ENCODE data around the gene COASY.
"Not testable (repeated sequence)": the region's sequence is repeated elsewhere in the genome, so short reads cannot be mapped to it uniquely, and the experiment has no call there.

The COASY gene

DNA sequence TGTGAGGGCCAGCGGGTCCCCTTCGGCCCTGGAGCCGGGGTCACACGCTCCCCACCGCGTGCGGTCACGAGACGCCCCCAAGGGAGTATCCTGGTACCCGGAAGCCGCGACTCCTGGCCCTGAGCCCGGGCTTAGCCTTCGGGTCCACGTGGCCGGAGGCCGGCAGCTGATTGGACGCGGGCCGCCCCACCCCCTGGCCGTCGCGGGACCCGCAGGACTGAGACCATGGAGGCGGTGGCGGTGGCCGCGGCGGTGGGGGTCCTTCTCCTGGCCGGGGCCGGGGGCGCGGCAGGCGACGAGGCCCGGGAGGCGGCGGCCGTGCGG is 25.9 kb upstream of the COASY start, which contains the start of gene NAGLU:
NAGLU (plus strand) TSS at position 194 of the 324 bp plus-strand sequence; CDS start at position 226, 32 bp downstream.
- peaks cover 31% of the 10 kb centered on the region for H3K4me1 ChIP-seq (ENCODE audit: control insufficient read depth, insufficient read depth, low read length)
- peak within 1 kb of the TSS; percentile 80 for H3K9ac ChIP-seq (ENCODE audit: low read length)
- peak within 1 kb of the TSS; percentile 57 for H3K4me3 ChIP-seq (ENCODE audit: low read length)
- H3K9me3 ChIP-seq (ENCODE audit: control insufficient read depth, low read length) = no peaks in the 10 kb centered on the region
- H3K36me3 ChIP-seq (ENCODE audit: control insufficient read depth, insufficient read depth, low read length) = no peaks in the 10 kb centered on the region
- no peaks in the 10 kb centered on the region for H3K27me3 ChIP-seq (ENCODE audit: control insufficient read depth, insufficient read depth, low read length)

DNA sequence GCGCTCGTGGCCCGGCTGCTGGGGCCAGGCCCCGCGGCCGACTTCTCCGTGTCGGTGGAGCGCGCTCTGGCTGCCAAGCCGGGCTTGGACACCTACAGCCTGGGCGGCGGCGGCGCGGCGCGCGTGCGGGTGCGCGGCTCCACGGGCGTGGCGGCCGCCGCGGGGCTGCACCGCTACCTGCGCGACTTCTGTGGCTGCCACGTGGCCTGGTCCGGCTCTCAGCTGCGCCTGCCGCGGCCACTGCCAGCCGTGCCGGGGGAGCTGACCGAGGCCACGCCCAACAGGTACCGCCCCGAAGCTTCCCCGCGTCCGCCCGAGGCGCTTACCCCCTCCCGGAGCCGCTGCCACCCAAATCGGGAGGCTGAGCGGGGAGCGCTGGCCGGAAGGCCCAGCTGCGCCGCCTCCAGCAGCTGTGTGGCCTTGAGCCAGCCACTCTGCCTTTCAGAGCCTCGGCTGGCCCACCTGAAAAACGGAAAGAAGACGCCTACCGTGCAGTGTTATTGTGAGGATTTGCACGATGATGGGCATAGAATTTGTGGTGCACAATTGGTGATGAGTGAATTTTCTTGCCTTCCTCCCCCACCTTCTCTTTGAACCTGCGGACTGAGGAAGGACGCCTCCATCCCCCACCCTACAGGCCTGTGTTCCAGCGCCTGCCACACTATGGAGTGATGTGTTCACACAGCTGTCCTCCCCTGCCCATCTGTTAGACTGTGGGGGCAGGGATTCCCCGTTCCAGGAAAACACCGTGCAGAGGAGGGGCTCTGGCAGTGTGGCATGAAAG is 25.4 kb upstream of the COASY start:
- Histone ChIP-seq H3K4me3 (ENCODE audit: low read length) (peak overlapping the region; percentile 31), H3K4me1 (ENCODE audit: control insufficient read depth, insufficient read depth, low read length) (peaks cover 31% of the 10 kb centered on the region), H3K9me3 (ENCODE audit: control insufficient read depth, low read length) (no peaks in the 10 kb centered on the region), H3K36me3 (ENCODE audit: control insufficient read depth, insufficient read depth, low read length) (no peaks in the 10 kb centered on the region), H3K9ac (ENCODE audit: low read length) (peak overlapping the region; percentile 80), H3K27me3 (ENCODE audit: control insufficient read depth, insufficient read depth, low read length) (no peaks in the 10 kb centered on the region)

DNA sequence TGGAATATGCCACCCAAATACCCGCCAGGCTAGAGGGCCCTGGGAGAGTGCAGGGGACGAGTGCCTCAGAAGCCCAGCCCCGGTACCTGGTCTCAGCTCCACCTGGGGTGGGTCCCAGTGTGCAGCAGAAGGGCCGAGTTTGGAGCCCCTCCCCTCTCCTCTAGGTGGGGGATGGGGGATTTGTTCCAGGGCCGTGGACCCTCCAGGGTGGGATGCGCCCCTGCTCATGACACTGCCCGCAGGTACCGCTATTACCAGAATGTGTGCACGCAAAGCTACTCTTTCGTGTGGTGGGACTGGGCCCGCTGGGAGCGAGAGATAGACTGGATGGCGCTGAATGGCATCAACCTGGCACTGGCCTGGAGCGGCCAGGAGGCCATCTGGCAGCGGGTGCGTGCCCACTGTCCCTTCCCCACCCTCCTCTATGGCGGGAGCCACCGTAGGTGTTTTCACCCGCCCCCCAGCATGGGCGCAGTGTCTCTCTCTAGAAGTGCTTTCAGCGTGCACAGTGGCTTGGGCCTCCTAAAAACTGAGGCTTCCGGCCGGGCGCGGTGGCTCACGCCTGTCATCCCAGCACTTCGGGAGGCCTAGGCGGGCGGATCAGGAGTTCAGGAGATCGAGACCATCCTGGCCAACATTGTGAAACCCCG is 24.7 kb upstream of the COASY start:
- Histone ChIP-seq H3K9ac (ENCODE audit: low read length) (peak overlapping the region; percentile 49), H3K4me1 (ENCODE audit: control insufficient read depth, insufficient read depth, low read length) (peaks cover 36% of the 10 kb centered on the region), H3K9me3 (ENCODE audit: control insufficient read depth, low read length) (no peaks in the 10 kb centered on the region), H3K36me3 (ENCODE audit: control insufficient read depth, insufficient read depth, low read length) (no peaks in the 10 kb centered on the region), H3K4me3 (ENCODE audit: low read length) (peak overlapping the region; percentile 31), H3K27me3 (ENCODE audit: control insufficient read depth, insufficient read depth, low read length) (no peaks in the 10 kb centered on the region)

GRCh38 chr17:42537826-42538451 is 24.0 kb upstream of the COASY start:
- no peak overlapping the region for H3K9ac ChIP-seq (ENCODE audit: low read length)
- H3K27me3 ChIP-seq (ENCODE audit: control insufficient read depth, insufficient read depth, low read length) = no peaks in the 10 kb centered on the region
- H3K4me1 ChIP-seq (ENCODE audit: control insufficient read depth, insufficient read depth, low read length) = peaks cover 42% of the 10 kb centered on the region
- H3K36me3 ChIP-seq (ENCODE audit: control insufficient read depth, insufficient read depth, low read length) = no peaks in the 10 kb centered on the region
- H3K4me3 ChIP-seq (ENCODE audit: low read length) = no peak overlapping the region
- H3K9me3 ChIP-seq (ENCODE audit: control insufficient read depth, low read length) = no peaks in the 10 kb centered on the region

DNA sequence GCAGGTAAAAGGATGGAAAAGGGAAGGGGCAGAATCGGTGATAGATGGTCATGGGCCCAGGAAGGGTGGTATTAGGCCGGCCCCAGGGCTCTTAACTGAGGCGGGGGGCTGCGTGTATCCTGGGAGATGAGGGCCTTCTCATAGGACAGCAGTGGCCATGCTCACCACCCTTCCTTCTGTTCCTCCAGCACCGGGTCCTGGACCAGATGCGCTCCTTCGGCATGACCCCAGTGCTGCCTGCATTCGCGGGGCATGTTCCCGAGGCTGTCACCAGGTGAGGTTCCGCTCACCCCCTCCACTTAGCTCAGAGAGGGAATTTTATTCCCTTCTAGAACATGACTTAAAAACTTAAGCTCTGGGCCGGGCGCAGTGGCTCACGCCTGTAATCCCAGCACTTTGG is 23.5 kb upstream of the COASY start:
- H3K4me1 ChIP-seq (ENCODE audit: control insufficient read depth, insufficient read depth, low read length) = peaks cover 42% of the 10 kb centered on the region
- no peaks in the 10 kb centered on the region for H3K9me3 ChIP-seq (ENCODE audit: control insufficient read depth, low read length)
- H3K4me3 ChIP-seq (ENCODE audit: low read length) = no peak overlapping the region
- no peak overlapping the region for H3K9ac ChIP-seq (ENCODE audit: low read length)
- no peaks in the 10 kb centered on the region for H3K36me3 ChIP-seq (ENCODE audit: control insufficient read depth, insufficient read depth, low read length)
- no peaks in the 10 kb centered on the region for H3K27me3 ChIP-seq (ENCODE audit: control insufficient read depth, insufficient read depth, low read length)

DNA sequence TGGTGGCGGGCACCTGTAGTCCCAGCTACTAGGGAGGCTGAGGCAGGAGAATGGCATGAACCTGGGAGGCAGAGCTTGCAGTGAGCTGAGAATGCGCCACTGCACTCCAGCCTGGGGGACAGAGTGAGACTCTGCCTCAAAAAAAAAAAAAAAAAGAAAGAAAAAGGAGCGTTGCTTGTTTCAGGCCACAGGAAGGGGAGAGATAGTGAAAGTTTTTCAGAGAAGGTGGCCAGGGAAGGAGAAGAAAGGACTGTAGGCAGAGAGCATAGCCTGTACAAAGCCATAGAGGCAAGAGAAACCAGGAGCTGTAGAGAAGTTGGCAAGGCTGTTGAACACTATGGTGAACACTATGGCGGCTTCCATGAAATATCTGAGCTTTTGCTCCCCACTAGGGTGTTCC is 21.4 kb upstream of the COASY start:
- not testable (repeated sequence) for H3K4me3 ChIP-seq (ENCODE audit: low read length); H3K9me3 ChIP-seq (ENCODE audit: control insufficient read depth, low read length); H3K36me3 ChIP-seq (ENCODE audit: control insufficient read depth, insufficient read depth, low read length); H3K27me3 ChIP-seq (ENCODE audit: control insufficient read depth, insufficient read depth, low read length); H3K9ac ChIP-seq (ENCODE audit: low read length)
- H3K4me1 ChIP-seq (ENCODE audit: control insufficient read depth, insufficient read depth, low read length) = peaks cover 35% of the 10 kb centered on the region

DNA sequence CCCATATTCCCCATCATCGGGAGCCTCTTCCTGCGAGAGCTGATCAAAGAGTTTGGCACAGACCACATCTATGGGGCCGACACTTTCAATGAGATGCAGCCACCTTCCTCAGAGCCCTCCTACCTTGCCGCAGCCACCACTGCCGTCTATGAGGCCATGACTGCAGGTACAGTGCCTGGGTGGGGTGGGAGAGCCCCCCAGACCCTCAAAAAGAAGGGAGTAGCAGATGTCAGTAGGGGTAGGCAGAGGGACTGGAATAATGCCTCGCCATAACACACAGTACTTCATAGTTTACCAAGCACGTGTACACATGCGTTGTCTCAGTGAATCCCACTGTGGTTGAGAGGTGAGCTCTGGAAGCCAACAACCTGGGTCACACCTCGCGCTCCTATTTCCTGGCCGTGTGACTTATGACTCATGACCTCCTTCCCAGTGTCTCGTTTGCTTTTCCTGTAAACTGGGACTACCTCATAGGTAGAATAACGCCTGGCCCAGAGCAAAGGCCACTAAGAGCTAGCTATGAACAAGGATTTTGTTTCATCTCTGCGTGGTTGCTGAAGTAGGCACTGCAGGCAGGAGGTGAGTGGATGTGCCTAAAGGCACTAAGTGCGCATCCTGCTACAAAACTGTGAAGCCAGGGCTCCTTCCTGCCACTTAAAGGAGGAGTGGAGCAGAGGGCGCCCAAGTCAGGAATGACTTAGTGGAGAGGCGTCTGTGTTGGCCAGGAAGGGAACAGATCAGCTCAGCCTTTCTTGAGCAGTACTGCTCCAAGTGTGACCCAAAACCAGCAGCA is 20.7 kb upstream of the COASY start:
- Histone ChIP-seq H3K9me3 (ENCODE audit: control insufficient read depth, low read length) (no peaks in the 10 kb centered on the region), H3K27me3 (ENCODE audit: control insufficient read depth, insufficient read depth, low read length) (no peaks in the 10 kb centered on the region), H3K4me1 (ENCODE audit: control insufficient read depth, insufficient read depth, low read length) (peaks cover 31% of the 10 kb centered on the region), H3K36me3 (ENCODE audit: control insufficient read depth, insufficient read depth, low read length) (no peaks in the 10 kb centered on the region), H3K9ac (ENCODE audit: low read length) (peak overlapping the region; percentile 49), H3K4me3 (ENCODE audit: low read length) (no peak overlapping the region)

DNA sequence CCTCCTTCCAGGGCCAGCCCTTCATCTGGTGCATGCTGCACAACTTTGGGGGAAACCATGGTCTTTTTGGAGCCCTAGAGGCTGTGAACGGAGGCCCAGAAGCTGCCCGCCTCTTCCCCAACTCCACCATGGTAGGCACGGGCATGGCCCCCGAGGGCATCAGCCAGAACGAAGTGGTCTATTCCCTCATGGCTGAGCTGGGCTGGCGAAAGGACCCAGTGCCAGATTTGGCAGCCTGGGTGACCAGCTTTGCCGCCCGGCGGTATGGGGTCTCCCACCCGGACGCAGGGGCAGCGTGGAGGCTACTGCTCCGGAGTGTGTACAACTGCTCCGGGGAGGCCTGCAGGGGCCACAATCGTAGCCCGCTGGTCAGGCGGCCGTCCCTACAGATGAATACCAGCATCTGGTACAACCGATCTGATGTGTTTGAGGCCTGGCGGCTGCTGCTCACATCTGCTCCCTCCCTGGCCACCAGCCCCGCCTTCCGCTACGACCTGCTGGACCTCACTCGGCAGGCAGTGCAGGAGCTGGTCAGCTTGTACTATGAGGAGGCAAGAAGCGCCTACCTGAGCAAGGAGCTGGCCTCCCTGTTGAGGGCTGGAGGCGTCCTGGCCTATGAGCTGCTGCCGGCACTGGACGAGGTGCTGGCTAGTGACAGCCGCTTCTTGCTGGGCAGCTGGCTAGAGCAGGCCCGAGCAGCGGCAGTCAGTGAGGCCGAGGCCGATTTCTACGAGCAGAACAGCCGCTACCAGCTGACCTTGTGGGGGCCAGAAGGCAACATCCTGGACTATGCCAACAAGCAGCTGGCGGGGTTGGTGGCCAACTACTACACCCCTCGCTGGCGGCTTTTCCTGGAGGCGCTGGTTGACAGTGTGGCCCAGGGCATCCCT is 18.5 kb upstream of the COASY start:
- no peaks in the 10 kb centered on the region for H3K36me3 ChIP-seq (ENCODE audit: control insufficient read depth, insufficient read depth, low read length)
- H3K4me3 ChIP-seq (ENCODE audit: low read length) = no peak overlapping the region
- H3K9ac ChIP-seq (ENCODE audit: low read length) = no peak overlapping the region
- peaks cover 28% of the 10 kb centered on the region for H3K4me1 ChIP-seq (ENCODE audit: control insufficient read depth, insufficient read depth, low read length)
- no peaks in the 10 kb centered on the region for H3K27me3 ChIP-seq (ENCODE audit: control insufficient read depth, insufficient read depth, low read length)
- no peaks in the 10 kb centered on the region for H3K9me3 ChIP-seq (ENCODE audit: control insufficient read depth, low read length)

DNA sequence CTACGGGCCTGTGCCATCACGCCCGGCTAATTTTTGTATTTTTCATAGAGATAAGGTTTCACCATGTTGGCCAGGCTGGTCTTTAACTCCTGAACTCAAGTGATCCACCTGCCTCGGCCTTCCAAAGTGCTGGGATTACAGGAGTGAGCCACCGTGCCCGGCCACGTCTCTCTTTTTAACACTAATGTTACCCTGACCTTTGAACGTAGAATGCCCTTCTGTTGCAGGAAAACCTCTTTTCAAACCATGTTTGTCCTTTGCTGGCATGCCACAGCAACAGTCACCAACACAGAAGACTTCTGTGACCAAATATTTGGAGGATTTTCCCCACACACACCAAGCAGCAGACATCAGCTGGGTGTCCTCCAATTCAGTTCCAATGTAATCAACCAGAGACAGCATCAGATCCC is 17.1 kb upstream of the COASY start:
- Histone ChIP-seq H3K4me3 (ENCODE audit: low read length) (no peak overlapping the region), H3K36me3 (ENCODE audit: control insufficient read depth, insufficient read depth, low read length) (no peaks in the 10 kb centered on the region), H3K4me1 (ENCODE audit: control insufficient read depth, insufficient read depth, low read length) (peaks cover 37% of the 10 kb centered on the region), H3K9me3 (ENCODE audit: control insufficient read depth, low read length) (no peaks in the 10 kb centered on the region), H3K9ac (ENCODE audit: low read length) (no peak overlapping the region), H3K27me3 (ENCODE audit: control insufficient read depth, insufficient read depth, low read length) (no peaks in the 10 kb centered on the region)

DNA sequence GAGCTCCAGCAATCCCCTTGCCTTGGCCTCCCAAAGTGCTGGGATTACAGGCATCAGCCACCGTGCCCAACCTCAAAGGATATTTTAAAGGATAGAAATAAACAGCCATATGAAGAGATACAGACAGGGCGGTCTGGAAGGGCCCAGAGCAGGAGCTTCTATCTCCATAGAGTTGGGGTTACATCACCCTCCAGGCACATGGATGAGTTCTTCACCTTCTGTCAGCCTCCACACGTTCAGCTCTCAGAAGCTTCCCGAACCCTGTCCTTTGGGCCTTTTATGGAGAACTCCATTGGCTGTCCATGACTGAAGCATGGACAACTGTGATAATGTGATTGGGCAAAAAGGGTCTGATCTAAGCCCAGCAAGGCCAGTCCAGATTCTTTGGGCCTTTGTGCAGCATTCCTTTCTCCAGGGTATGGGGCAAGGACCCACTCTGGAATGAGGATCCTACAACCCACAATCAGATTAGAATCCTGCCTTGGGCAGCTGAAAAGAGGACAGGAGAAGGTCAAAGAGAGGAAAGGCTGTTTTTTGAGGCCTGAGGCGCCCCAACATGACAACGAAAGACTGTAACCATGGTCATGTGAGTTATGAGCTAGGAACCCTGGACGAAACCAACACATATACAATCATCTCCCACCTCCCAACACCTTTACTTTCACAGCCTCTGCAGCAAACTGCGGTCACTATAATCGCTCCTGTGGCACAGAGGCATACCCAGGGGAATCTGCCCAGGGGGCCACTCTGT is 16.0 kb upstream of the COASY start:
- H3K27me3 ChIP-seq (ENCODE audit: control insufficient read depth, insufficient read depth, low read length); H3K36me3 ChIP-seq (ENCODE audit: control insufficient read depth, insufficient read depth, low read length): not testable (repeated sequence)
- peaks cover 33% of the 10 kb centered on the region for H3K4me1 ChIP-seq (ENCODE audit: control insufficient read depth, insufficient read depth, low read length)

More for the DNA sequence above, 16.0 kb upstream of the COASY start:
- not testable (repeated sequence) for H3K9me3 ChIP-seq (ENCODE audit: control insufficient read depth, low read length); H3K4me3 ChIP-seq (ENCODE audit: low read length); H3K9ac ChIP-seq (ENCODE audit: low read length)

All from mucosa of stomach (tissue), 1 donor.